ENCODE data around the gene IFNL4.

The IFNL4 gene

GRCh38 chr19:39238209-39238608 is 10.4 kb downstream of the IFNL4 start:
- no peak for TF ChIP-seq SIN3A (IDR thresholded peaks at IDR 0.05; ENCODE audit: borderline replicate concordance, insufficient read depth, low read length)
- no peak for TF ChIP-seq POLR2AphosphoS5 (IDR thresholded peaks at IDR 0.05; ENCODE audit: low read depth, low read length)
- TF ChIP-seq FOXP2 (optimal IDR thresholded peaks at IDR 0.05; ENCODE audit: borderline replicate concordance, extremely low read depth, extremely low read length, insufficient read depth), result no peak
- TF ChIP-seq, protein P1, sequence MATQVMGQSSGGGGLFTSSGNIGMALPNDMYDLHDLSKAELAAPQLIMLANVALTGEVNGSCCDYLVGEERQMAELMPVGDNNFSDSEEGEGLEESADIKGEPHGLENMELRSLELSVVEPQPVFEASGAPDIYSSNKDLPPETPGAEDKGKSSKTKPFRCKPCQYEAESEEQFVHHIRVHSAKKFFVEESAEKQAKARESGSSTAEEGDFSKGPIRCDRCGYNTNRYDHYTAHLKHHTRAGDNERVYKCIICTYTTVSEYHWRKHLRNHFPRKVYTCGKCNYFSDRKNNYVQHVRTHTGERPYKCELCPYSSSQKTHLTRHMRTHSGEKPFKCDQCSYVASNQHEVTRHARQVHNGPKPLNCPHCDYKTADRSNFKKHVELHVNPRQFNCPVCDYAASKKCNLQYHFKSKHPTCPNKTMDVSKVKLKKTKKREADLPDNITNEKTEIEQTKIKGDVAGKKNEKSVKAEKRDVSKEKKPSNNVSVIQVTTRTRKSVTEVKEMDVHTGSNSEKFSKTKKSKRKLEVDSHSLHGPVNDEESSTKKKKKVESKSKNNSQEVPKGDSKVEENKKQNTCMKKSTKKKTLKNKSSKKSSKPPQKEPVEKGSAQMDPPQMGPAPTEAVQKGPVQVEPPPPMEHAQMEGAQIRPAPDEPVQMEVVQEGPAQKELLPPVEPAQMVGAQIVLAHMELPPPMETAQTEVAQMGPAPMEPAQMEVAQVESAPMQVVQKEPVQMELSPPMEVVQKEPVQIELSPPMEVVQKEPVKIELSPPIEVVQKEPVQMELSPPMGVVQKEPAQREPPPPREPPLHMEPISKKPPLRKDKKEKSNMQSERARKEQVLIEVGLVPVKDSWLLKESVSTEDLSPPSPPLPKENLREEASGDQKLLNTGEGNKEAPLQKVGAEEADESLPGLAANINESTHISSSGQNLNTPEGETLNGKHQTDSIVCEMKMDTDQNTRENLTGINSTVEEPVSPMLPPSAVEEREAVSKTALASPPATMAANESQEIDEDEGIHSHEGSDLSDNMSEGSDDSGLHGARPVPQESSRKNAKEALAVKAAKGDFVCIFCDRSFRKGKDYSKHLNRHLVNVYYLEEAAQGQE (IDR thresholded peaks at IDR 0.05; ENCODE audit: insufficient read depth in 1 of 2, low read depth in 2 of 2, low read length in 2 of 2), result no peak
- no peak for TF ChIP-seq TAF1 (IDR thresholded peaks at IDR 0.05; ENCODE audit: borderline replicate concordance, insufficient read depth, low read length)

DNA sequence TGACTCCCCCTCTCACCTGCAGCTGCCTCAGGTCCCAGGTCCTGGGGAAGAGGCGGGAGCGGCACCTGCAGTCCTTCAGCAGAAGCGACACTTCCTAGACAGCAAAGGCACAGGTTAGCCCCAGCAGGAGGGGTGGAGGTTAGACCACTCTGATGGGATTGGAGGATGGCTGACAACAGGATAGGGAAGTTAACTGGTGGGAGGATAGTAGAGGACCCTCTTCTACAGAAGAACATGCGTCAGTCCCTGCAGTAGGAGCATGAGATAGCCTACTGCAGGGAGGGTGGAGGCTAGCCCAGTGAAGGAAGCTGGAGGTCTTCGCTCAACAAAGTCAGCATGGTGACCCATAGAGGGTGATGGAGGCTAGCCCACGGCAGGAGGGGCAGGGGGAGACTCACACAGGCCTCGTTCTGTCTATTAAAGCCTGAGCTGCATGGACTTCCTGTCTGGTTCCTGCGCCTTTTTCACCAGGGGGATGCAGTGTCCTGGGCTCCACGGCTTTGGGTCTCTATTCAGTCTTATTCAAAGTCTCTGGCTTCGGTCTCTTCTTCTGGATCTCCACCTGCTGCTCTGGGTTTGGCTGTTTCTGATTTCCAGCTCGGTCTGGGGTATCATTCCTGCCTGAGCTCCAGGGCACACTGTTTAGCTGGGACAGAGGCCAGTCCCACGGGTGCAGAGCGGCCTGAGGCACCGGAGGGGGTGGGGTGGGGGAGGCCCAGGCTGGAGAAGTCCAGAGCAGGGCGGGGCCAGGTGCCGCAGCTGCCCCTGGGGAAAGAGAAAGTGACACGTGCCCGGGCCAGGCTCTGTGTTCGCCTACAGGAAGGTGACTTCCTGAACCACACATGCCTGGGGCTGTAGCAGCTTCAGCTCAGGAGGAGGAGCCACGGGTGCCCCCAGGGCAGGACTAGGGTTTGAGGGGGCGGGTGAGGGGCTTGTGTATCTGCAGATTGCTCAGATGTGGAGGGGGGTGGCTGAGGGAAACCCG is 11.2 kb downstream of the IFNL4 start:
- TF ChIP-seq, protein P1 (IDR thresholded peaks at IDR 0.05; ENCODE audit: insufficient read depth in 1 of 2, low read depth in 2 of 2, low read length in 2 of 2), result no peak
- no peak for TF ChIP-seq FOXP2 (optimal IDR thresholded peaks at IDR 0.05; ENCODE audit: borderline replicate concordance, extremely low read depth, extremely low read length, insufficient read depth)
- TF ChIP-seq POLR2AphosphoS5 (IDR thresholded peaks at IDR 0.05; ENCODE audit: low read depth, low read length), result no peak
- no peak for TF ChIP-seq SIN3A (IDR thresholded peaks at IDR 0.05; ENCODE audit: borderline replicate concordance, insufficient read depth, low read length)
- TF ChIP-seq TAF1 (IDR thresholded peaks at IDR 0.05; ENCODE audit: borderline replicate concordance, insufficient read depth, low read length), result no peak

- no peak for TF ChIP-seq FOXP2 (optimal IDR thresholded peaks at IDR 0.05; ENCODE audit: borderline replicate concordance, extremely low read depth, extremely low read length, insufficient read depth)
Measured at GRCh38 chr19:39236527-39236926, 12.1 kb downstream of the IFNL4 start.

GRCh38 chr19:39232708-39233107 is 15.9 kb downstream of the IFNL4 start:
- TF ChIP-seq TAF1 (IDR thresholded peaks at IDR 0.05; ENCODE audit: borderline replicate concordance, insufficient read depth, low read length) (no peak), FOXP2 (optimal IDR thresholded peaks at IDR 0.05; ENCODE audit: borderline replicate concordance, extremely low read depth, extremely low read length, insufficient read depth) (no peak), POLR2AphosphoS5 (IDR thresholded peaks at IDR 0.05; ENCODE audit: low read depth, low read length) (no peak), SIN3A (IDR thresholded peaks at IDR 0.05; ENCODE audit: borderline replicate concordance, insufficient read depth, low read length) (no peak)
- TF ChIP-seq, protein P1 (IDR thresholded peaks at IDR 0.05; ENCODE audit: insufficient read depth in 1 of 2, low read depth in 2 of 2, low read length in 2 of 2), result no peak

- TF ChIP-seq TAF1 (IDR thresholded peaks at IDR 0.05; ENCODE audit: borderline replicate concordance, insufficient read depth, low read length), result no peak
- TF ChIP-seq SIN3A (IDR thresholded peaks at IDR 0.05; ENCODE audit: borderline replicate concordance, insufficient read depth, low read length), result no peak
- TF ChIP-seq POLR2AphosphoS5 (IDR thresholded peaks at IDR 0.05; ENCODE audit: low read depth, low read length), result no peak
- no peak for TF ChIP-seq FOXP2 (optimal IDR thresholded peaks at IDR 0.05; ENCODE audit: borderline replicate concordance, extremely low read depth, extremely low read length, insufficient read depth)
- TF ChIP-seq, protein P1 (IDR thresholded peaks at IDR 0.05; ENCODE audit: insufficient read depth in 1 of 2, low read depth in 2 of 2, low read length in 2 of 2), result no peak
Measured at GRCh38 chr19:39230096-39230764, 18.4 kb downstream of the IFNL4 start.
